Frontal cortex (tissue), 4 donors: ENCODE measurements around the gene IL11RA. TPM values are rescaled to one million over a fixed set of nuclear protein-coding genes. Genes with fewer than 3 reads are reported as not detected.
A peak's percentile ranks its signal among the peaks of the same experiment; 100 is the strongest.

Source experiments
- DNase-seq, 2 donors: peaks; one replicate each; pipeline ENCODE4 v3.0.0; 2012; ENCODE audit warnings: low spot score in 2 of 2
- FAIRE-seq: peaks from 2 replicates; lab custom pipeline; 2012; peaks lifted over from hg19 to GRCh38; lab: Jason Lieb, UNC
- total RNA-seq: library from RNA; depleted of rRNA; stranded (reverse); fragments of >200 nt; gene quantifications from one replicate; pipeline ENCODE4 v1.2.3, GENCODE V29; 2014
- donor health status: control.
- donor health status: control.
- donor health status: control.

The IL11RA gene
- total RNA-seq, 1 donor from 2014 or later, result 5.3 TPM

GRCh38 chr9:34651321-34651720 is 664 bp upstream of the IL11RA start:
- no peak for FAIRE-seq
- no peak for DNase-seq

GRCh38 chr9:34652602-34653000 is 616 bp downstream of the IL11RA start:
- FAIRE-seq, result no peak

GRCh38 chr9:34653151-34654072 is 1.4 kb downstream of the IL11RA start:
- DNase-seq (no peak), FAIRE-seq (no peak)

More at GRCh38 chr9:34652602-34653000, 616 bp downstream of the IL11RA start:
- no peak for DNase-seq

GRCh38 chr9:34654323-34655051 is 2.5 kb downstream of the IL11RA start:
- peak; percentile 75 to 78 for DNase-seq
- FAIRE-seq, result no peak

GRCh38 chr9:34655394-34655793 is 3.4 kb downstream of the IL11RA start:
- no peak for DNase-seq
- FAIRE-seq, result no peak

GRCh38 chr9:34656992-34657391 is 5.0 kb downstream of the IL11RA start:
- no peak for FAIRE-seq
- DNase-seq, result no peak

- DNase-seq, result no peak
- no peak for FAIRE-seq
Observed at GRCh38 chr9:34658461-34658860, 6.5 kb downstream of the IL11RA start.

GRCh38 chr9:34659592-34660253 is 7.7 kb downstream of the IL11RA start:
- no peak for DNase-seq
- FAIRE-seq, result no peak

- DNase-seq (no peak), FAIRE-seq (no peak)
Observed at GRCh38 chr9:34662526-34663302, 10.7 kb downstream of the IL11RA start, which contains the start of gene CCL27. Gene CCL27, minus strand, starts transcription at chr9:34662657. Its CDS starts 24 bp downstream, at chr9:34662633.

- no peak for FAIRE-seq
- no peak for DNase-seq
Observed at GRCh38 chr9:34663303-34663605, 11.3 kb downstream of the IL11RA start.

- no peak for FAIRE-seq
- peak; percentile 52 to 70 for DNase-seq
Observed at GRCh38 chr9:34664281-34665066, 12.5 kb downstream of the IL11RA start.

- FAIRE-seq, result no peak
- no peak for DNase-seq
Observed at GRCh38 chr9:34665067-34665380, 13.0 kb downstream of the IL11RA start.

- DNase-seq, result peak; percentile 85 to 93
- FAIRE-seq, result no peak
Observed at GRCh38 chr9:34665381-34666250, 13.6 kb downstream of the IL11RA start.

GRCh38 chr9:34669809-34670562 is 18.0 kb downstream of the IL11RA start:
- FAIRE-seq (no peak), DNase-seq (no peak)

- FAIRE-seq (no peak), DNase-seq (no peak)
Observed at GRCh38 chr9:34671307-34671706, 19.3 kb downstream of the IL11RA start.

GRCh38 chr9:34674440-34674839 is 22.5 kb downstream of the IL11RA start:
- FAIRE-seq (no peak), DNase-seq (no peak)

GRCh38 chr9:34675048-34675714 is 23.2 kb downstream of the IL11RA start:
- DNase-seq, result peak in 1 of 2 donors; percentile 47
- FAIRE-seq, result no peak
